HEK293 (cell line): ENCODE results near the gene COQ10B.

Experiments used
- HOXA7 ChIP-seq: sonication (generic); formaldehyde crosslinking; IDR thresholded peaks from 2 replicates; pipeline ENCODE4 v1.8.1; 2022; ENCODE audit warnings: missing genetic modification reagents, borderline replicate concordance
- KLF9 ChIP-seq: fragments of 450-650 bp; formaldehyde crosslinking; IDR thresholded peaks from 2 replicates; pipeline ENCODE4 v1.5.1; 2016; ENCODE audit warnings: missing biosample characterization, missing genetic modification characterization, low read depth
- TF ChIP-seq, protein P1 (sequence below): fragments of 450-650 bp; formaldehyde crosslinking; IDR thresholded peaks from 2 replicates; pipeline ENCODE4 v1.5.1; 2016; ENCODE audit warnings: missing biosample characterization, missing genetic modification characterization

DNA sequence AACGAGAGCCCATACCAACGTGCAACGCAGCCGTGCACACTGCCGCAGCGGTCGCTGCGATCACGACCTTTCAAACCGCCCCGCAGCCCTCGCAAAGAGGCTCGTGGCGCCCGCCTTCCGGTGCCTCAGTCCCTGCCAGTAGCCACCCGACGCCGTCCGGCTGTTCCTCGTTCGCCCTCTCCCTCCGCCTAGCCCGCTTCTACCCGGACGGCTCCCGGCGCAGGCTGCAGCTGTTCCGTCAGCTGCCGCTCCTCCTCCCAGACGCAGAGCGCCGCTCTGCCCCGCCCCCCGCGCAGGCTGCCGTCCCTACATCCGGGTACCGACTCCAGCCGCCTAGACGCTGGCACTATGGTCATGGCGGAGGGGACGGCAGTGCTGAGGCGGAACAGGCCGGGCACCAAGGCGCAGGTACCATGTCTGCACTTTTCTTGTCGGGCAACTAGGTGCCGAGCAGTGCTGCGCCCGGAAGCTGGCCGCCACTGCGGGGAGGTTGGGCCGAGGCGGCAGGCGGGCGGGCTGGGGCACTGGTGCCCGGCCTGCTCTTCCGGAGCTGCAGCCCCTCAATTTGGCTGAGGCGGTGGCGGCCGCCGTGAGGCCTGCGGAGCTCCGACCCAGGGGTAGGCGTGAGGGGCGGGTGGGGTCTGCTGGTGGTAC lies 62.5 kb downstream of the COQ10B start, which contains the start of gene MOB4:
- TF ChIP-seq, protein P1, sequence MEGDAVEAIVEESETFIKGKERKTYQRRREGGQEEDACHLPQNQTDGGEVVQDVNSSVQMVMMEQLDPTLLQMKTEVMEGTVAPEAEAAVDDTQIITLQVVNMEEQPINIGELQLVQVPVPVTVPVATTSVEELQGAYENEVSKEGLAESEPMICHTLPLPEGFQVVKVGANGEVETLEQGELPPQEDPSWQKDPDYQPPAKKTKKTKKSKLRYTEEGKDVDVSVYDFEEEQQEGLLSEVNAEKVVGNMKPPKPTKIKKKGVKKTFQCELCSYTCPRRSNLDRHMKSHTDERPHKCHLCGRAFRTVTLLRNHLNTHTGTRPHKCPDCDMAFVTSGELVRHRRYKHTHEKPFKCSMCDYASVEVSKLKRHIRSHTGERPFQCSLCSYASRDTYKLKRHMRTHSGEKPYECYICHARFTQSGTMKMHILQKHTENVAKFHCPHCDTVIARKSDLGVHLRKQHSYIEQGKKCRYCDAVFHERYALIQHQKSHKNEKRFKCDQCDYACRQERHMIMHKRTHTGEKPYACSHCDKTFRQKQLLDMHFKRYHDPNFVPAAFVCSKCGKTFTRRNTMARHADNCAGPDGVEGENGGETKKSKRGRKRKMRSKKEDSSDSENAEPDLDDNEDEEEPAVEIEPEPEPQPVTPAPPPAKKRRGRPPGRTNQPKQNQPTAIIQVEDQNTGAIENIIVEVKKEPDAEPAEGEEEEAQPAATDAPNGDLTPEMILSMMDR (tag by site-specific recombination), result peak; percentile 72
- TF ChIP-seq KLF9 (tag by site-specific recombination), result peak; percentile 97
- no peak for TF ChIP-seq HOXA7
